Measurements from ENCODE around the gene CAMTA1.
"Not testable (repeated sequence)": the region's sequence is repeated elsewhere in the genome, so short reads cannot be mapped to it uniquely, and the experiment has no call there.

Gene CAMTA1

DNA sequence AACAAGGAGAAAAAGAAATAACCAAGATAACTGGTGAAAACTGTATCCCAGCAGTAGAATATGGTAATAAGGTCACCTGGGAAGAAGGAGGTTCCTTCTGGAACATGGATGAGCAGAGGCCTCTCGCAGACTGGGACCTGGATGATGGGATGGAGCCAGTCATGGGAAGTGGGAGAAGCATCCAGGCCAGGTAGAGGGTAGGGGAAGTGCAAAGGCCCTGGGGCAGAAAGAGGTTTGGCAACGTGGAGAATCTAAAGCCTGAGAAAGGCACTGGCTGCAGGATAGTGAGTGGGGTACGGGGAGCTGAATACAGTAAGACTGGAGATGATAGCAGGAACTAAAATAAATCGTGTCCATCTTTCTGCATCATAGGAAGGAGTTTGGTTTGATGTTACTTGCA, 889.7 kb downstream of the CAMTA1 start:
- DNase-seq (ENCODE audit: low read depth in 2 of 2): no peak

DNA sequence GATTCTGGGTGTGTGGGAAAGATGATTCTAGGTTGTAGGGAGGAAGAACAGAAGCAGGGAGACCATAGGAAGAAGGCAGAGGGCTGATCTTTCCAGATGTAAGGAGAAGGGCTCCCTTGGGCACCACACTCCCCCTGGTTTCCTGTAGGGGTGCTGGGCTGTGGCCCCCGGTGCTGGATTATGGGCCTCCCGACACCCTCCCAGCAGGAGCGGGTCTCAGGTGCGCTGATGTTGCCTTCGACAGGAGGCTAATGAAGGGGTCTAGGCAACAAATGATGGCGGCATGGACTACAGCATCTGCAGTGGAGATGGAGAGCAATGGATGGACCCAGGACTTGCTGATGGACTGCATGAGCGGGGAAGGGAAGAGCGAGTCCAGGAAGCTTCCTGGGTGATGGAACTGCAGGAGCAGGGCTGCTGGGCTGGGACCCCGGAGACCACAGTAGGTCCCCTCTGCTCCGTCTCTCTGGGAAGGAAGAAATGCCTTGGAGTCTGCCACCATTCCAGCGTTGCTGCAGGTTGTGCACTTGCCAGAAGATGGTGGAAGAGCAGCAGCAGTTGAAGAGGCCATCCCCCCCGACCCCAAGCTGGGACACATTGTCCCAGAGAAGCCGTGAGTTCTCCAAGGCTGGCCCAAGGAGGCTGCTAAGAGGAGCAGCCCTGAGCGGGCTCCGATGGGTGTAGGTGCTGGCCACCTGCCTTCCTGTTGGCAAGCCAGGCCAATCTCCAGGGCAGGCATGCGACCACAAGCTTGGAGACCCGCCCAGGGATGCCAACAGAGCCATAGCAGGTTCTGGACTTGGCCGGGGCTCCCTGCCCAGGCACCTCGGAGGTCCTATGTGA, 890.4 kb downstream of the CAMTA1 start:
- DNase-seq (ENCODE audit: low read depth in 2 of 2): no peak

DNA sequence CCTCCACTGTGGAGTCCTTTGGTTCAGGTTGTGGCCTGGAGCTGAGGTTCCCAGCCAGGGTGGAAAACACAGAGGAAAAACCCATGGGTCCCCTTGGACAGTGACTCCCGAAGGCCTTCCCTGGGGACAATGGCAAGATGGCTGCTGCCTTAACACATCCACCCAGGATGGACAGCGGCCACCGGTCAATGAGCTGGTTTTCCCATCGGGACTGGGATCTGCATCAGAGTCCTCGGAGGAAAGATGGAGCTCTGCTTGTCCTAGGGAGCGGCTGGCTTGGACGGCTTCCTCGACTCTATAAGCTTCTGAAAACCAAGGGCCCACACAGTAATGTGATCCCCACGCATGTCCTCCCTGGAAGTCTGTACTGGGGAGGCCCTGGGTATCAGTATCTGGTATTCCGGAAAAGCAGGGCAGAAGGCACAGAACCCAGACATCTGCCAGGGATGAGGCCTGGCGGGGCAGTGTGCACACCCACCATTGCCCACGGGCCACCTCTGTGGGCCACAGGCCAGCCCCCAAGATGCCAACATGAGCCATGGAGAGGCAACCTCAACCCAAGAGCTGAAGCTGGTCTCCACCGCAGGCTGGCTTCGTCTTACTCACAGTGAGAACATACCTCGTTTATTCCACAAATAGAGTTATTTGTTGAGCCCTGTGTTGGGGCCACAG, 891.2 kb downstream of the CAMTA1 start:
- no peak for DNase-seq (ENCODE audit: low read depth in 2 of 2)

DNA sequence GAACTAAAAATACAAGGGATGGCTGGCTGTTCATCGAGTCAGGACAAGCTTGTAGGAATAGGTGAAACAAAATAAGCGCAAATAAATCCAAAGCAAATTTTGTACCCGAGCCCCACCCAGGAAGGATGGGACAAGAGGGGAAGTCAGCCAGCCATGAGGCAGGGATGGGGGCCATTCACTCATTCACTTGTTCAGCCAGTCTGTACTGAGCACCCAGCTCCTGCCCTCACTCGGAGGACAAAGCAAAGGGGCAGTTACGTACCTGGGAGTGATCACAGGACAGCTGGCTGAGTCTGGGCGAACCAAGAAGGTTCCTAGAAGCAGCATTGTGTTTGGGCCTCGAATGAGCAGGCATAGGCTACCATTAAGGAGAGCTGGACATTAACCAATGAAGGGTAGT, 891.9 kb downstream of the CAMTA1 start:
- no peak for DNase-seq (ENCODE audit: low read depth in 2 of 2)

DNA sequence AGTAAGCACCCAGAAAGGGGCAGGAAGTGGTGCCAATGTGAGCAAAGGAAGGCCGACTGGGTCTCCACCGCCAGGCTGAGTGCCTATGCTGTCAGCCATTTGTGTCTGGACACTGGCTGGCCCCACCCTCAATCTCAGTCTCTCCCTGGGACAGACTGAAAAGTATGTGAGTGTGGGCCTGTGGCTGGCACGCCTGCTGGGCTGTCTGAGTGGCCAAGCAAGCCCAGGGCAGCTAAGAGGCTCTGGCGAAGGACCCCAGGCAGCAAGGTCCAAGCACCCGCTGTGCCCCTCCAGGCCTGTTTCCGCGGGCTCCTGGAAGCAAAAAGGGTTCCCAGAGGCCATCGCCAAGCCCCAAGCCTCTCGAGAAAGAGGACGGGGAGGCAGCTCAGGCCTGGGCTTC, 892.6 kb downstream of the CAMTA1 start:
- DNase-seq (ENCODE audit: low read depth in 2 of 2): no peak

DNA sequence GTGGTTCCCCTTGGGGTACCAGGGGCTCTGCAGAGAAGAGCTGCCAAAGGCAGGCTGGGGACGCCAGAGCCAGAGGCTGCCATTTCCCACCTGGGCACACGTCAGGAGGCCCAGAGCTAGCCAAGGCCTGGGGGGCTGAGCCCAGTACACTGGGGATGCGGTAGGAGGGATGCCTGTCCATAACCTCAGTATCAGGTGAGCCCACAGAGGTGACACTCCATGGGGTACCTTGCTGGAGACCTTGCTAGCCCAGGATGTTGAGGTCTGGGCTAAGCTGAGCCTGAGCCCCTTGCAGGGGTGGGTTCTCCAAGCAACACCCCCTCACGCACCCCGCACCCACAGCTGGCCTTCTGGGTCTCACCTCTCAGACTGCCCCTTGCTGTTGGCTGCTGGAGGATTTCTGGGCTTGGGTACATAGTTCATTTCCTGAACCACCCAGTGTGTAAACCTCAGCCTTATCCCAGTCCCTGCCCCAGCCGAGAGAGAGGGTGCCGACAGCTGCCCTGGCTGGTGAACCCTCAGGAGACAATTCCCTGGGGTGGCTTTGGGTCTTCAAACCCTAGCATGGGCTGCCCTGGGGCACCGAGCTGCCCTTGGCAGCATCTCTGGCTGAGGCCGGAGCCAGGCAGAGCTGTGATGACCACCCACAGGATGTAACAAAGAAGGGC, 893.4 kb downstream of the CAMTA1 start:
- DNase-seq (ENCODE audit: low read depth in 2 of 2): no peak

DNA sequence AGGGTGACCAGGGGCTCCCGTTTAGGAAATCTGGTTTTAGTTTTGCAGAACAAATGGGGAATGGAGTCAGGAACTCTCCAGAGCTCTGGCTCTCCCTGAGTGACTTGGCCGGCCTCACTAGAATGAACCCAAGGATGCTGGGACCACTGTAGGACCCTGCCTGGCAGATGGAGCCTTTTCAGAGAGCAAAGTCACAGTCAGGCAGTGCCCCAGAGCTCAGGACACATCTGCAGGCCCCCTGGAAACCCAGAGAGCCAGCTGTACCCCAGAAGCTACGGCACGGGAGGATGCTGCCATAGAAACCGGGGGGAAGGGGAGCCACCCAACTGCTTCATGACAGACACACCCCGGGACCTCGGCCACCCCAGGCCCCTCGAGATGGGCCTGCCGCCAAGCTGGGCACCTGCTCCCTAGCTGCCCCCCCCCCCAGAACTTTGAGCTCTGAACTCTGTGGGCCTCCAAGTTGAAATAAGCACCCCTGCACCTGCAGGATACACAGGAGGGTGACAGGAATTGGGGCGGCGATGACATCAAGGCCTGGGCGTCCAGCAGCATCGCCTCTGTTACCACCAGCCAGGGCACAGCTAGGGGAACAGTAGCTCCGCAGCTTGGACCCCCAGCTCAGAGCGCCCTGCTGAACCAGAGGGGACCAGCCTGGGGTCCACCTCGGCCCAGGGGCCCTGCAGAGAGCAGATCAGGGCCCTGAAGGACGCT, 894.1 kb downstream of the CAMTA1 start:
- no peak for DNase-seq (ENCODE audit: low read depth in 2 of 2)

DNA sequence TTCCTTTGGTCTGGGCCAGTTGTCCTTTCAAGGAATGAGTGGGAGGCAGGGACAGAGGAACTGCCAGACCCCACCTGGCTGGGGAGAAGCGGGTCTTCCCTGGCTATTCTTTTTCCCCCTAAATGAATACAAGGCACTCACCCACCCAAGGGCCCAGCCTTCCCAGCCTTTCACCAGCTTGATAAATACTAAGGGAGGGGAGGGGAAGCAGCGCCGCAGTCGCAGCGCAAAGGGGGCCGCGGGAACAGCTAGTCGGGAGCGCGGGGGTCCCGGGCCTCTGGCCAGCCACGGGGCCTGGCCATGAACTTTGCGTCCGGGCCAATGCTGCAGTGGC, 894.6 kb downstream of the CAMTA1 start:
- no peak for DNase-seq (ENCODE audit: low read depth in 2 of 2)

DNA sequence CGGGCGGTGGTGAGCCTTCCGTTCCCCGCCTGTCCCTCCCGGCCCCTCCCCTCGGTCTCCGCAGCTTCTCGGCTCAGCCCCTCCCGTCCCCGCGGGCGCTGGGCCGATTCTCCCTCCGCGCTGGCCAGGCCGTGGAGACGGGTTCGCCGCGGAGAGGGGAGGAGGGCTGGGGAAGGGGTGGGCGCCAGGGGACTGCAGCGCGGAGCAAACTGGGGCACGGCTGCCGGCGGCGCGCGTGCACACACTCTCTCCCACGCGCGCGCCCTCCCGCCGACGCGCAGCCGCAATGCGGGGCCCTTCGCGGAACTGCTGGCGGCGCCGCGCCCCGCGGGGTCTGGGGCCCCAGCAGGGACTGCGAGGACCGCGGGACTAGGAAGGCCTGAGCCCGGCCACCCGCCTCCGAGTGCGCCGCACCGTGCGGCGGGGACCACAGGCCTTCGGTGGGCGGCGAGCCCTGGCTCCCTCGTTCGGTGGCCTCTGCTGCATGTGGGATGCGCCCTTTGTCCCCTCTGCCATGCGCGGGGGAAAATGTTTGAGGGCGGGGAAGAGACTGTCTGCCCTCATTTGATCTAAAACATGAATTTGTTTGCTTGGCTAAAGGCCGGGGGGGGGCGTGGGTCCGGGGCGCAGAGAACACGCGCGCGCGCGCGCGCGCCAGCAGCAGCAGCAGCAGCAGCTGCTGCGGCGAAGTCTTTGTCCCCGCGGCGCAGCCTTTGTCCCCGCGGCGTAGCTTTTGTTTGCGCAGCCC, 895.1 kb downstream of the CAMTA1 start:
- peak in 1 of 2 donors; percentile 33 for DNase-seq (ENCODE audit: low read depth in 2 of 2)

DNA sequence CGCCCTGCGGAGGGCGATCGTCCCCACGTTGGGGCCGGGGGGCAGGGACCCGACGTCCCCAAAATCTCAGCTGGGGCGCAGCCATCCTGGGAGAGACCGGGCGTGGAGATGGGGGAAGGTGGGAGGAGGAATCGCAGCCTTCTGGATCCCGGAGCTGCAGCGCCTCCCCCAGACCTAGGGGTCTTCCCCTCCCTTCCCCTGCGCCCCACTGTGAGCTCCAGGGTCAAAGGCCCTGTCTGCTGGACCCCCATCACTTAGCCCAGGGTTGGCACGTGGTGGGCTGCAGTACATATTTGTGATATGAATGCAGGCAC, 895.7 kb downstream of the CAMTA1 start:
- DNase-seq (ENCODE audit: low read depth in 2 of 2): no peak

DNA sequence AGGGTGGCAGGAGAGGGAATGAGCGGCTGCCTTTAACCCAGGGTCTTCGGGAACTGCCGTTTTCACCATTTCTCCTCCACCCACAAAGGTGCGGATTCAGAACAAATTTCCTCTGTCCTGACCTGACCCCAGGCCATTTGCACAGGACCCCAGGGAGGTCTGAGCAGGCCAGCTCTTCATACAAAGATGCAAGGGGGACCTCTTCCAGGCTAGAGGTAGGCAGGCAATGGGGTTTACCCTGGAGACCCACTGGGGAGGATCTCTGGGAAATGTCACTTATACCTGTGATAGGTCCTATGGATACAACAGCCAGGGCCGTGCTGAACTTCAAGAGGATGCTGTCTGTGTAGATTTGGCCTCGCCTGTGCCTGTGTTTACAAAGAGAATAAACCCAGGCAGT, 896.1 kb downstream of the CAMTA1 start:
- DNase-seq (ENCODE audit: low read depth in 2 of 2): no peak

DNA sequence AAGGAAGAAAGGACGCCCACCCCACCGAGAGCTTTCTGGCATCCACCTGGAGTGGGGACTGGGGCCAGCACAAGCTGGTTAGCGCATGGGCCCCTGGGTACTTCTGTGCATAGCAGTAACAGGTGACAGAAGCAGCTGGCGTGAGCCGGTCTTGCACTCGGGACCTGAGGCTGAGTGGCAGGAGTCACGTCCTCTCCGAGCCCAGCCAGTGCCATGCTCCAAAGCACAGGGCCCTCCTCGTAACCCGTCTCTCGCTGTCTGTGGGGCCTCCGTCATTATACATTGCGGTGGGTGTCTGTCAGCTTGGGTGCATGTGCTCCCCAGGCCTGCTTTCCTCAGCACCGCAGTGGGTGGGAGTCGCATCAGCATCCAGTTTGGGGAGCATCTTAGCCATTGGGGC, 898.3 kb downstream of the CAMTA1 start:
- no peak for DNase-seq (ENCODE audit: low read depth in 2 of 2)

DNA sequence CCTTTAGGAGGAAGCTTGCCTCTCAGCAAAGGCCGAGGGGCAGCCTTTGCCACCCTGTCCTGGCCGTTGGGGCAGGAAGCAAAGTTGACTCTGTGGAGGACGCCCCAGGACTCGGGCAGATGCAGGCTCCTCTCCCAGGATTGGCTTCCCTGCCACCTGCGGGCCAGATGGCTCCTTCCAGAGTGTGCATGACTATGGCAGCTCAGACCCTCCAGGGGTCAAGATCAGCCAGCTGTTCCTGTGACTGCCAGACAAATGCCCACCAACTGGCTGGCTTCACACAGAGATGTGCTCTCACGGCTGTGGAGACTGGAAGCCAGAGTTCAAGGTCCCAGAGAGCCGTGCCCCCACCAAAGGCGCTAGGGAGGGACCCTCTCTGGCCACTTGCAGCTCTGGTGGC, 898.9 kb downstream of the CAMTA1 start:
- DNase-seq (ENCODE audit: low read depth in 2 of 2): no peak

DNA sequence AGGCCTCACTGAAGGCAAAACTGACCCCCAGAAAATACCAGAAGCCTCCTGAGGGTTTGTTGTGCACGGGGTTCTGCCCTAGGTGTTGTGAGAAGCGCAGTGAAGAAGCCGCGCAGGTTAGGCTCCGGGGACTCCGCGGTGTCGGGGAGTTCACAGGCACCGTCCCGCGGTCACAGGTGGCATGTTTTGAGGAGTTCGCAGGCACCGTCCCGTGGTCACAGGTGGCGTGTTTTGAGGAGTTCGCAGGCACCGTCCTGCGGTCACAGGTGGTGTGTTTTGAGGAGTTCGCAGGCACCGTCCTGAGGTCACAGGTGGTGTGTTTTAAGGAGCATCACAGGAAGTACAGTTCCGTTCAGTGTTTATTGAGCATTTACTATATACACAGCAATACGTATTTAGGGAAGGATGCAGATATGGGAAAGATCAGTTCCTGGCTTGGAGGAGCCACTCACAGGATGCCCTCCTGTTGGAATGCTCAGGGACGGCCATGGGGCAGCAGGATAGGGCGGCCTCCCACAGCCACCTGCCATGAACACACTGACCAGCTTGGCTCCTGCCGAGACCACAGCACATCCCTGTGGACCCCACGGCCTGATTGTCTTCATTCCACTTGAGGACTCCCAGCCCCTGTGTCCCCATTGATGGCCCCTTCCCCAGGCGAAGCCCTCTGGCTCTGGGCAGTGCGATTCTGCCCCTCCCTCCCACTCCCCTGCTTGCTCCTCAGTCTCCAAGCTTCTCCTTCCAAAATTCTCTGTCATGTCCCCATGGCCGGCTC, 899.8 kb downstream of the CAMTA1 start:
- DNase-seq (ENCODE audit: low read depth in 2 of 2): no peak

DNA sequence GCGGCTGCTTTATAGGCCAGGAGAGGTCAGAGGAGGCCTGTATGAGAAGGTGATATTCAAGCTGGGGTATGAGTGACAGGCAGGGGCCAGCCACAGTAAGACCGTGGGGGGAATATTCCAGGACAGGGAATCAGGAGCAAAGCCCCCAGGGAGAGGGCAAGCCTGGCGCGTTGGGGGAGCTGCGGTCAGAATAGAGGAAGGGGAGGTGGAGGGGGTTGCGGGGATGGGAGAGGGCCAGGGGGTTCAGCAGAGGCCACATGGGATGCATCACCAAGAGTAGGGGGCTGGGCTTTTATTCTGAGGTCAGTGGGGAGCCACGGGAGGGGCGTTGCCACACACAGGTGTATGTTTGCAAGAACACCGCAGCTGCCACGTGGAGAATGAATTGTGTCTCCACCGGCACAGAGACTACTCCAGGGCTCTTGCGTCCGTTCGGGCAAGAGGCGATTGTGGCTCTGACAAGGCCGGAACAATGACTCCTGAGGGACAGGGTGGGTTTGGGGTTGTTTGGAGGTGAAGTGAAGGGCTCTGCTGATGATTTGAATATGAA, 901.1 kb downstream of the CAMTA1 start:
- DNase-seq (ENCODE audit: low read depth in 2 of 2): no peak

DNA sequence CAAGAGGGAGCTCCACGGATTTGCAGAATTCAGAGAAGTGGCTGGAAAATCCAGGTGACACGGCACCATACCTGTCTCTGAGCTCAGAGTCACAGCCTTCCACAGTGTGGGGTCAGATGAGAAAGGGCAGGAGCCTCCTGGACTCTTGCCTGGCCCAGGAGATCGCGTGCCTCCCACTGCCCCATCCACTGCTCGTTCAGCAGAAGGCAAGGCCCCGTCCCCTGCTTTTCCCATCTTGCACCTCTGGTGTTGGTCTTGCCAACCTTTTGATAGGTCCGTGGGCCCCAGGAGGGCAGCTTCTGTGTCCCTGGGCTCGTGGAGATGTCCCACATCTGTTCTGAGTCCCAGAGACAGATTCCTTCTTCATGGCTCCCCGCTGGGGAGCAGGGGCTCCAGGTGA, 902.2 kb downstream of the CAMTA1 start:
- DNase-seq (ENCODE audit: low read depth in 2 of 2): no peak

DNA sequence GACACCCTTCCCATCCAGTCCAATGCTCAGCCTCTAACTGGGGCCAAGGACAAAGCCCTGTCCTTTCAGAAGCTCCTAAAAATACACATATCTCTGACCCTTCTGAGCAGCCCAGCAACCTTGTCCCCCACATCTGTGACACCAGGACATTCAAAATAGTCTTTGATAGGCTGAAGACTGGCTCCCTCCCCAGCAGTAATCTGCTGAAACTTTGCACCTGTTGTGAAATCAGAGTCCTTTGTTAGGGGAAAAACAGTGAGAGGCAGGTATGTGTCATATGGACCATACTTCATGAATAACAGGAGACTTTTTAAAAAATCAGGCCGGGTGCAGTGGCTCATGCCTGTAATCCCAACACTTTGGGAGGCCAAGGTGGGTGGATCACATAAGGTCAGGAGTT, 903.4 kb downstream of the CAMTA1 start:
- DNase-seq (ENCODE audit: low read depth in 2 of 2): no peak

DNA sequence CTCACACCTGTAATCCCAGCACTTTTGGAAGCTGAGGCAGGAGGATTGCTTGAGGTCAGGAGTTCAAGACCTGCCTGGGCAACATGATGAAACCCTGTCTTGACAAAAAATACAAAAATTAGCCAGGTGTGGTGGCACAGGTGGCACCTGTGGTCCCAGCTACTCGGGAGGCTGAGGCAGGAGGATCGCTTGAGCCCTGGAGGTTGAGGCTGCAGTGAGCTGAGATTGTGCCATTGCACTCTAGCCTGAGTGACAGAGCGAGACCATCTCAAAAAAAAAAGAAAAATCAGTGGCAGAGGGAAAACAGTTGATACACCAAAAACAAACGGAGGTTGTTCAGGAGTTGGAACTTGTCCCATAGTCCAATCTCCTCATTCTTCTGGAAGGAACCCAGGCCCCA, 904.1 kb downstream of the CAMTA1 start:
- DNase-seq (ENCODE audit: low read depth in 2 of 2): not testable (repeated sequence)

DNA sequence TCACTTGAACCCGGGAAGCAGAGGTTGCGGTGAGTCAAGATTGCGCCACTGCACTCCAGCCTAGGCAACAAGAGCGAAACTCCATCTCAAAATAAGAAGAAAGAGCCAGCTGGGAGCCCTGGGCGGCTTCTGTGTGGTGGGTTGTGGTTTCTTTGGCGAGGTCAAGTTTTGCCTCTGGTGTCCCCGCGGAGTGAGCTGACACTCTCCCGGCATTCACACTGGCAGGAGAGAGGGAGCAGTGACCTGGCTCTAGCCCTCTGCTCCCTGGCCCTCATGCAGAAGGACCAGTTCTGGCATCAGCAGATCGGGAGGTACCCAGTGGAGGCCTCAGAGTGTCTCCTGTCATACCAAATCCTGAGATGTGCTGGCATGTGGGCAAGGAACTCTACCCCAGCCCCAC, 904.8 kb downstream of the CAMTA1 start:
- DNase-seq (ENCODE audit: low read depth in 2 of 2): no peak

DNA sequence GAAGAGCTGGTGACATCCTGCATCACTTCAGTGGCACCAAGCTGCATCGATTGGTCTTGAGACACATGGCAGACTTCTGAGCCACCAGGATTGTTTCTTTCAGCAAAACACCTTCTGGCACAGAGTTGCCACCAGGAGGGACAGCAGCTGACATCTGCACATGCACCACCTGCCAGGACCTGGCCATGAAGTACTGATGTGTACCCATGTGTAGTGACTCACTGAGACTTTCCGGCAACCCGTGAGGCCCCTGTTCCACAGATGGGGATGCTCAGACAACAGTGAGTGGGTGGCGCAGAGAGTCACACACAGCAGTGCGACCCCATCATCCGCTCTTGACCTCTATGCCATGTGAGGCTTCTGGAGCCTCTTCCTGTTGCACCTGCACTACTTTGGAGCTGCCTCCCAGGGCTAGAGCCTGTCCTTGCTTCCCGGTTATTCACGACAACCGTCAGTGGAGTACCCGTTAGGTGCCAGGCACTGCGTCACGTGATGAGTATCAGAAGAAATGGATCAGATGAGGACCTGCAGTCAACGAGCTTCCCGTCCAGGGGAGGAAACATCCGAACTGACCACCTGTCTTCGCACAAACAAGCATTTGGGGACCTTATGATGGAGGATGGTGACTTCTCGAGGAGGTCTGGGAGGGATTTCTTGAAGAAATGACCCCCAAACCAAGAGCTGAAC, 905.4 kb downstream of the CAMTA1 start:
- no peak for DNase-seq (ENCODE audit: low read depth in 2 of 2)
